GM21515 (cell line): Measurements from ENCODE around the gene UBL4B.

Experiments
- ATAC-seq: cut with Tn5 transposase; IDR thresholded peaks from one replicate; pipeline ENCODE4 v1.9.1; 2021; ENCODE audit not compliant: unreplicated experiment

Gene UBL4B

GRCh38 chr1:110112656-110113055 is 413 bp downstream of the UBL4B start:
- no peak for ATAC-seq

- ATAC-seq: no peak
These were observed 1.3 kb downstream of the UBL4B start for GRCh38 chr1:110113551-110113950.

- ATAC-seq: no peak
These were observed 1.9 kb downstream of the UBL4B start for GRCh38 chr1:110114173-110114572.

GRCh38 chr1:110114784-110115183 is 2.5 kb downstream of the UBL4B start:
- ATAC-seq: no peak

- ATAC-seq: no peak
These were observed 6.6 kb downstream of the UBL4B start for GRCh38 chr1:110118636-110119396.

- no peak for ATAC-seq
These were observed 7.6 kb downstream of the UBL4B start for GRCh38 chr1:110119843-110120242.

- ATAC-seq: no peak
These were observed 8.8 kb downstream of the UBL4B start for GRCh38 chr1:110120960-110121561.

GRCh38 chr1:110123224-110123623 is 11.0 kb downstream of the UBL4B start:
- ATAC-seq: no peak

- no peak for ATAC-seq
These were observed 13.6 kb downstream of the UBL4B start for GRCh38 chr1:110125810-110126209.

- ATAC-seq: no peak
These were observed 17.9 kb downstream of the UBL4B start for GRCh38 chr1:110130113-110130591.

GRCh38 chr1:110130989-110131388 is 18.7 kb downstream of the UBL4B start:
- no peak for ATAC-seq

- ATAC-seq: no peak
These were observed 20.4 kb downstream of the UBL4B start for GRCh38 chr1:110132682-110133081.

- ATAC-seq: no peak
These were observed 21.2 kb downstream of the UBL4B start for GRCh38 chr1:110133436-110133835.

- ATAC-seq: no peak
These were observed 21.9 kb downstream of the UBL4B start for GRCh38 chr1:110134050-110134595.

GRCh38 chr1:110135246-110135645 is 23.0 kb downstream of the UBL4B start:
- ATAC-seq: no peak

- no peak for ATAC-seq
These were observed 23.4 kb downstream of the UBL4B start for GRCh38 chr1:110135666-110136065.

- no peak for ATAC-seq
These were observed 24.7 kb downstream of the UBL4B start for GRCh38 chr1:110136911-110137310.

GRCh38 chr1:110138956-110139355 is 26.7 kb downstream of the UBL4B start:
- ATAC-seq: no peak

GRCh38 chr1:110144366-110144765 is 32.1 kb downstream of the UBL4B start:
- no peak for ATAC-seq

- no peak for ATAC-seq
These were observed 36.7 kb downstream of the UBL4B start for GRCh38 chr1:110148961-110149360.

GRCh38 chr1:110150330-110151174 is 38.3 kb downstream of the UBL4B start, which contains the start of gene SLC6A17:
TSS of gene SLC6A17 (plus strand) at chr1:110150494. CDS start at chr1:110166930, 16,436 bp downstream.
- no peak for ATAC-seq
